NOMO-1 treated with DMSO at 0.1 percent for 48 hours (cell line): Measurements from ENCODE around the gene UFD1.
A peak's percentile ranks its signal among the peaks of the same experiment; 100 is the strongest.
"Not testable (repeated sequence)": the region's sequence is repeated elsewhere in the genome, so short reads cannot be mapped to it uniquely, and the experiment has no call there.

Experiments used
- DNase-seq: peaks from one replicate; lab custom pipeline; 2025; ENCODE audit not compliant: unreplicated experiment; lab: John Stamatoyannopoulos, UW

Gene UFD1

DNA sequence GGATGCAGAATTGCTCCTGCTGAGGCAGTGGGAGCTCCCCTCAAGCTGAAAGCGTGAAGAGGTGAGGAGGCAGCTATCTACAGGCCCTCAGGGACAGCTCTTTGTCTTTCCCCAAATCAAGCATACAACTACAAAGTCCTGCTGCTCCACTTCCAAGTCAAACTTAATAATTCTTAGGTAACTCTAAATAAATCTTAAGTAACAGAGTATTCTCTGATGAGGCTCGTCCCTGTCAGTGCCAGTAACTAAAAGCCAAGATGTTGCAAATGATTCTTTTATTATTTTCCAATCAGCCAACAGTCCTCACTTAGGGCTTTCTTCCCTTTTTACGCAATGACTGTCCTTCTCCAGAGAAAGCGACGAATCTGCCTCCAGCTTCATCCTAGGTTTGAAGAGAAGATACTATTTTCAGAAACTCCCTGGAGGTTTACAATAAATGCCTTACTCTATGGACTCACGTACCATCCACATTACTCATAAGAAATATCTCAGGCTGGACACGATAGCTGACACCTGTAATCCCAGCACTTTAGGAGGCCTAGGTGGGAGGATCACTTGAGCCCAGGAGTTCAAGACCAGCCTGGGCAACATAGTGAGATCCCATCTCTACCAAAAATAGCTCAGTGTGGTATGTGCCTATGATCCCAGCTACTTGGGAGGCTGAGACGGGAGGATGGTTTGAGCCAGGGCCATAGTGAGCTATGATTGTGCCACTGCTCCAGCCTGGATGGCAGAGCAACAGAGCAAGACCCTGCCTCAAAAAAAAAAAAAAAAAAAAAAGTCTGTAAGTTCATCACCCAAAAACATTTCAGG is 28.4 kb downstream of the UFD1 start:
- no peak for DNase-seq

DNA sequence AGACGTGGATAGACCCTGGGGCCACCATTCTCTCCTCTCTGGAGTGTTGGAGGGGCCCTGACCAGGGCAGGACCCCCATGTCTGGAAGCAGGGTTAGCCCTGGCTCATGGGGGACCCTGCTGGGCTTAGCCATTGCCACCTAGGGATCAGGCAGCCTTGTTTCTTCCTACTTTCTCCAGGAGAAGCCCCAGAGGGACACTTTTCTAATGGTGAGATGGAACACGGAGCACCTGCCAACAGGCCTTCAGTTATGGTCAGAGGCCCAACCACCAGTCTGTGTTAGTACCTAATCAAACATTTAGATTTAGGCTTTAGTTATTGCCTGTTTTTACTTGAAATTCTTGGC is 29.6 kb downstream of the UFD1 start:
- DNase-seq, result no peak

DNA sequence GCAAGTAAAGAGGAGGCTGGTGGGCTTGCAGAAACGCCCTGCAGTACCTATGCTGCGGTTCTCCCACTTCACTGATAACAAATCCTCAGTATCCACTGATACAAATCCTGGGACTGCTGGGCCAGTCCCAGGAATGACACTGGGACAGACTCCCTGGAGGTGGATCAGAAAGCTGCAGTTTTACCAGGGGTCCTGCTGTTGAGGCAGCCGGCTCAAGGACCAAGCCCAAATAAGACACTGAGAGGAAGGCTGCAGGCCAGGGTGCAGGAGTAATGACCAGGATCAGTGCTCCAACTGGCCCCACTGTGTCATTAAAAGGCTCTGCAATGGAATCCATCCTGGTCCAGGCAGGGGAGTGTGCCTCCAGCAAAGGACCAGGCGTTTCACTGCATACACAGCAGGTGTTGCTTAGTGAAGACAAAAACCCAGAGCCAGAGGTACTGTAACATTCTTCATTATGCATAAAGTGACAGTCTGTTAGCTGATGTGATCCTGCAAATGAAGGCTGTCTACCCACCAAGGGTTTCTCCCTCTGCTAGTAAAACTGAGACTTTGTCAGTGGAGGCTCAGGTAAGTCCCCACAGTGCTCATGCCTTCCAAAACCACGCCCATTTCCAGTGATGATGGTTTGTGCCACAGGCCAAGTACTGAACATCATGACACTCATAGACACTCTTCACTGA is 30.1 kb downstream of the UFD1 start:
- DNase-seq, result no peak

DNA sequence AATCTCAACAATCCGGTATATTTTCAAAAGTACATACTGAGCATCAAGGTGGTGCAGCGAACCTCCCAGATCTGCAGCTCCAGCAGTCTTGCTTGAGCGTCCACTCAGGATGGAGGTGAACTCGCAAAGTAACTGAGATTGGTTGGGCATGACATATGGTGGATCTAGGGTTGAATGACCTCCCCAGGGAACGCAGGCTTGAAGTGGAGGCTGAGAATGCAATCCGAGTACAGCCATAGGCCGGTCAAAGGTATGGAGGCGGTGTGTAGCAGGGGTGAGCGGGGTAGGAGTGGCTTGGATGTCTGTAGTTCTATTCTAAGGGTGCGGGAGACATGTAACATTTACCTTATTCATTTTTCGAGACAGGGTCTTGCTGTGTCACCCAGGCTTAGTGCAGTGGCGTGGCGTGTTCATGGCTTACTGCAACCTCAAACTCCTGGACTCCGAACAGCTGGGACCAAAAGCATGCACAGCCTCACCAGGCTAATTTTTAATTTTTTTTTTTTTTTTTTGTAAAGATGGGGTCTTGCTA is 30.9 kb downstream of the UFD1 start:
- DNase-seq, result no peak

DNA sequence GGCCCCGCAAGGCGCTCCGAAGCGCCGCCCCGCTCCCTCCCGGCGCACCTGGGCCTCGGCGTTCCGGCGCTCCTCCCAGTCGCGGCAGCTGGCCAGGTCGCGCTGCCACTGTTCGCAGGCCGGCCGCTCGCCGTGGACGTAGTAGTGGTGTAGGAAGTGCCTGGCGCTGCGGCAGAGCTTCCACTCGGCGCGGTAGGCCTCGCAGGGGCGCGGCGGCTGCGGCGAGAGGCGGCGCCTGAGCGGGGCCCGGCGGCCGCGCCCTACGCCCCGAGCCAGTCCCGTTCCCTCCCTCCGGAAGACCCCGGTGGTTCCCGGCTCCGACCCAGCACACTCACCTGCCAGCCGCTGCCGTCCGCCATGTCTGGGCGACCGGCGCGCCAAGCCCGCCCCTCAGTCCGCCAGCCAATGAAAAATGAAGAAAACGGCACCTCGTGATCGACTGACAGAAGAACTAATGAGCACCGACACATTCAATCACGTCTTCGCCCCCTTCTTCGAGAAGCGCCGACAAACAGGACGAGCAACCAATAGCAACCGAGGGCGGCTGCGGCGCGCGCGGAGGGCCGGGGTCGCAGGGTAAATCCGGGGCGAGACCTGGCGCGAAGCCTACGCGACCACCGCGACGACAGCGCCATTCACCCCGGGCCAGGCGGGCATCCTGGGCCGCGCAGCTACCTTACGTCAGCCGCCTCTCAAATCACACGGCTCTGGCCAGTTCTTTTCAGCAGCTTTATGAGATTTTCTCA is 31.5 kb downstream of the UFD1 start, which contains the start of gene C22orf39:
TSS of gene C22orf39 (minus strand) at position 382 of the 746 bp plus-strand sequence. CDS start at position 359, 23 bp downstream.
- peak; percentile 93 for DNase-seq

DNA sequence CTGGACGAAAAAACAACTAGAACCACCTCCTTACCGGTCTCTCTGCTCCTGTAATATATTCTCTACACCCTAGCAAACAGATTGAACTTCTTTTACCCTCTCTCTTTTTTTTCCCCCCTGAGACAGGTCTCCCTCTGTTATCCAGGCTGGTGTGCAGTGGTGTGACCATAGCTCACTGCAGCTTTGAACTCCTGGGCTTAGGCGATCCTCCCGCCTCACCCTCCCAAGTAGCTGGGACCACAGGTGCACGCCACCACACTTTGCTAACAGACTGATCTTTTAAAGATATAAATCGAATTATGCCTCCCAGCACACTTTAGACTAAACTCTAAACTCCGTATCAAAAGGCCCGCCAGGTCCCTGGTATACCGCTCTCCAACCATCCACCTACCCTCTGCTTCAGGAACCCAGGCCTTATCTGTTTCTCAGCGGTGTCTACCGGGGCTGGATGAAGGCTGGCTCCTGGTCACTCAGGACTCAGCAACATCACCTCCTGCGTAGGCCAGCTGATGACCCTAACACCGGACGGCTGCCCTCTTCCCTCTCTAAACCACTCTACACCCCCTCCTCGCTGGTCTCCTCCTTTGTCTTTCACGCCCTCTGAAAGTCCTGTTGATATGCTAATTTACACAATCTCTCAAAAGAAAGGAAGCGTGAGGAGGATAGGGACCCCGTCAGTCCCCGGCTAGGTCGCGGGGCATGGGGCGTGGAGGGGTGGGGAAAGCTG is 32.2 kb downstream of the UFD1 start:
- DNase-seq, result peak; percentile 47

DNA sequence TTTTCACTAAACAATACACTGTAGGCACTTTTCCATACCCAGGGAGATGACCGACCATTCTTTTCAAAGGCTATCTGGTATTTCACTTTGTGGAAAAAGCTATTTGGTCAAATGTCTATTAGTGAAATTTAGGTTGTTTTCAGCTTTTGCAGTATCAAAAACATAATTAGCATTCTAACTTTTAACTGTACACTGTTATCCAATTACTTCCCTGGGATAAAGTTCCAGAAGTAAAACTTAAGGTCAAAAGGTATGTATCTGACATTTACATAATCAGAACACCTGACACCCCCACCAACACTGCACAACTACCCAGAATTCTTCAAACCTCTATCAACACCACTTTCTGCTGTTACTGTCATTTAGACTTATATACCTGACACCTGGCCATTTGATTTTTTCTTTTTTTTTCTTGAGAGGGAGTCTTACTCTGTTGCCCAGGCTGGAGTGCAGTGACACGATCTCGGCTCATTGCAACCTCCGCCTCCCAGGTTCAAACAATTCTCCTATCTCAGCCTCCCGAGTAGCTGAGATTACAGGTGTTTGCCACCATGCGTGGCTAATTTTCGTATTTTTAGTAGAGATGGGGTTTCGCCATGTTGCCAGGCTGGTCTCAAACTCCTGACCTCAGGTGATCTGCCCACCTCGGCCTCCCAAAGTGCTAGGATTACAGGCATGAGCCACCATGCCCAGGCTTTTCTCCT is 33.6 kb downstream of the UFD1 start:
- DNase-seq, result not testable (repeated sequence)

DNA sequence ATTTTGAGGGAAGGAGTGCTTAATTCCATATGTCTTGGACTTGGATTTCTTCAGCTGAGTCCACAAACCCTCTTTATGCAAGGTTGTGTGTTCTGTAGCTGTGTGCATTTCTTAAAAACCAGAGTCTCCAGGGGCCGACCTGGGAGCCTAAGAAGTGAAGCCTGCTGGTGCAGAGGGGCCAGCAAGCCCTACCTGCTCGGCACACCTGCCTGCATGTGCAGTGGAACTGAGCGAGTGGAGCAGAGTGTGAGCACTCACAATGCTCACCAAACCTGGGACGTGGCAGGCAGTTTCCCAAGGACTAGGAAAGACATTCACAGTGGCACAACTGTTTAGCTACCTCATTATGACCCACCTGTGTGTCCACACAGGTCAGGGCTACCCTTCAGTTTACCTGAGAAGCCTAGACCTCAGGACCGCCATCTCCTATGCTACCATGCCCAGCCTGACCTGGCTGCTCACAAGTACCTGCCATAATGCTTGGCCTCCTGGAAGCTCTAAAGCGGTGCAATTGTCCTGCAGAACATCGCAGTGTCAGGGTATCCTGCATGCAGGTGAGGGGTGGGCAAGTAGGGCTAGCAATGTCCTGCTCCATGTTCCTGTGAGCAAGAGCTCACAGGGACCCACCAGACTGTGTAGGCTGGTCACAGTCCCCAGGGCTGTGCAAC is 35.3 kb downstream of the UFD1 start:
- DNase-seq, result no peak

DNA sequence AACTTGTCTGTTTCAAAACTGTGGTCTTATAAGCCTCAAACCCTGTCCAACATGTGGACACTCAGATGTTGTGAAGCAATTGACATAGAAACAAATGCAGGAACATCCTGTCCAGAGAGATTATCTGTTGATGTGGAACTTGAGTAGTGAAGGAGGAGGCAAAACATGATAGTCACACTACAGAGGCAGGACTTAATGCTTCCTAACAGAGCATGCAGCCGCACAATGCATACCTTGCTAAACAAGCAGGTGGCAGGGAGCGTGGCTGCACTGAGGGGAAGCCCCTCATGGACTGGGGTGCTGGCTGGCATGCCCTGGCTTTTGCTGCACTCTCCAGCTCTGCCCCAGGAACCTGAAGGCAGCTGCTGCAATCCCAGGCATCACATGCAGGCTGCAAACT is 36.8 kb downstream of the UFD1 start:
- no peak for DNase-seq

DNA sequence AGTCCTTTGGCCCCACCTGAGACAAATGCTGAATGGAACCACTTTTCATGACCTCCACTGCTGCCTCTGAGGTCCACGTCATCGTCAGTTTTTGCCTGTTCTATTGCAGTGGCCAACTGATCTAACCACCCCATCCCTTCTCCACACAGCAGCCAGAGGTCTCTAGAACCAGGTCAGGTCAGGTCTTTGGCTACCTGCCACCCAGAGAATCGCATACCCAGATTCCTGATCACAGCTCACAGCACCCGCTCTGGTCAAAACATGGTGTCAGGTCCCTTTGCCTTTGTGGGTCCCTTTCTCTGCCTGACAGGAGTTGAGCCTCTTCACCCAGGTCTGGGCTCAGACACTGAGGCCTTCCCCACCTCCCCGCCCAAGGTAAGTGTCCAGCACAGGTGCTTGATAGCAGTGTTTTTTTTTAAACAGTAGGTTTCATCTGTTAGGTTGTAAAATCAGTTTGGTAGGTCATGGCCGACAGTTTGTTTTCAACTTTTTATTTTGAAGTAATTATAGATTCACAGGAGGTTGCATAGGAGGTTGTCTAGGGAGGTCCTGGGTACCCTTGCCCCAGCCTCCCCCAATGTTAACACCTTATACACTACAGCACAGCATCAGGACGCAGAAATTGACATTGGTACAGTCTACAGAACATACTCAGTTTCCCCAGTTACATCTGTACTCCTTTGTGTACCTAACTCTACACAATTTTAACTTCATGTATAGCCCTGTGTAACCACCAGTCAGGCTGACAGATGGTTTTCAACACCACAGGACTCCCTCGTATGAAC is 38.4 kb downstream of the UFD1 start:
- no peak for DNase-seq

DNA sequence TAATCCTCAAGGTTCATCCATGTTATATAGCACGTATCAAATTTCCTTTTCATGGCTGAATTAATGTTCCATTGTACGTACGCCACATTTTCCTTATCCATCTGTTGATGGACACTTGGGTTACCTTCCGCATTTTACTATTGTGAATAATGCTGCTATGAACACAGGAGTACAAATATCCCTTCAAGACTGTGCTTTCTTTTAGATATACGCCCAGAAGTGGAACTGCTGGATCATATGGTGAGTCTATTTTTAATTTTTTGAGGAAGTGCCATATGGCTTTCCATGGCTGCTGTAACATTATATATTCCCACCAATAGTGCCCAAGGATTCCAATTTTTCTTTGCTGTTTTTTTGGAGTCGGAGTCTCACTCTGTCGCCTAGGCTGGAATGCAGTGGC is 40.7 kb downstream of the UFD1 start:
- DNase-seq, result no peak

DNA sequence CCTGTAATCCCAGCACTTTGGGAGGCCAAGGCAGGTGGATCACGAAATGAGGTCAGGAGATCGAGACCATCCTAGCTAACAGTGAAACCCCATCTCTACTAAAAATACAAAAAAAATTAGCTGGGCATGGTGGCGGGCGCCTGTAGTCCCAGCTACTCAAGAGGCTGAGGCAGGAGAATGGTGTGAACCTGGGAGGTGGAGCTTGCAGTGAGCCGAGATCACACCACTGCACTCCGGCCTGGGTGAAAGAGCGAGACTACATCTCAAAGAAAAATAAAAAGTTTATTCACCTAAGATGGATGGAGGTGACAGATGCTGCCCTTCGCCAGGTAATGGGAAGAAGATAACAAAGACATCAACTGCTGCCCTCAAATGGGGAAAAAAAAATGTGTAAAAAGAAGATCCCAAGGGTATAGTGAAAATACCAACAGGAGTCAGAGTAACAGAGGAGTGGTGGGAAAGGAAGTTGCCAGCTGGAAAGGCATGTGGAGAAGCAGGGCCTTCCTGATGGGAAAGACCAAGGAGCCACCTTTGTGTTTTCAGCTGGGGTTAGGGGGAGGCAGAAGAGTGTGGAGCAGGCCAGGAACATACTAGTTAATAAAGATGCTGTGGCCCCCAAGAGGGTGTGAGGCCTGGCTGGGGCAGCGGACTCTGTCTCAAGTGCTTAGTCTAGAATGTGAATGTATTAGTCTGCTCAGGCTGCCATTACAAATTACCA is 42.4 kb downstream of the UFD1 start:
- DNase-seq, result not testable (repeated sequence)

DNA sequence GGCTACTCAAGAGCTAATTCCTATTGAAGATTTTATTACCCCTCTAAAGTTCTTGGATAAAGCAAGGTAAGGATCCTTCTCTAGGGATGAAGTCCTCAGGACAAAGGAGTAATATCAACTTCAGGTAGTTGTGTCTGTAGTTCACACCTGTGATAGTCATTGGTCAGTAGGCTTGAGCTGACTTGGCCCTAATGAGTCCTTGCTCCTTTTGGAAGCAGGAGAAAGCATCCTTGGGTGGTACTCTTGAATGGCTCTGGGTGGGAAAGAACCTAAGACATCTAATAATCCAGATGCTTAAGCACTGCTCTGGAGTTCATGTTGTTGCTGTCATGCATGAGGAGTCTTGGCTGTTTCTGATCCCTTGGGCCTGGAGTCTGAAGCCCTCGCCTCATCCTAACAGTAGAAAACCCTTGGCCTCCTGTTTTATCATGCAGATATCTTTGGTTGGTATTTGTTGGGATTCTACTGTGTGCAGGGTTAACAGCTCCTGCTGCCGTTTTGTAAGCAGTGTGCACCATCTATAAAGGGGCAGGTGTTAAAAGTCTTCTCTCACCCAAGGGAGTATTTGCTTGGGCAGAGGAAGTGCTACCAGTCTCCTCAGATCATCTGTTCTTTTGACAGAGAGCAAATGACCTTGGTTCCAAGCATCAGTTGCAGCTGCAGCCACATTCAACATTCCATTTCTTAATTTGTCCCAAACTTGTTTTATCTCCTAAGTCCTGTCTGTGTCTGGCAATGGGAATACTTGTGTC is 44.0 kb downstream of the UFD1 start:
- no peak for DNase-seq

DNA sequence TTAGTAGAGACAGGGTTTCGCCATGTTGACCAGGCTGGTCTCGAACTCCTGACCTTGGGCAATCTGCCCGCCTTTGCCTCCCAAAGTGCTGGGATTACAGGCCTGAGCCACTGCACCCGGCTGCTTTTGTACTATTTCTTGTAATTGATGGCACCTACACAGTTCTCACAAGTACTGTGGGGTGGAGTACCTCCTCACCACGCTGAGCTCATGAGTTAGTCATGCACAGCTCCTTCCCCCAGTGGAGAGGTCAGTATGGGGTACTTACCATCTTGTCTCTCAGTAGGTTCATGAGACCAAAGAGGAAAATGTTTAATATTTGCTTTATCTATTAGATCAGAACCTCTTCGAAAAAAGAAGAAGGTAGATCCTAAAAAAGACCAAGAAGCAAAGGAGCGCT is 44.6 kb downstream of the UFD1 start:
- DNase-seq, result no peak

DNA sequence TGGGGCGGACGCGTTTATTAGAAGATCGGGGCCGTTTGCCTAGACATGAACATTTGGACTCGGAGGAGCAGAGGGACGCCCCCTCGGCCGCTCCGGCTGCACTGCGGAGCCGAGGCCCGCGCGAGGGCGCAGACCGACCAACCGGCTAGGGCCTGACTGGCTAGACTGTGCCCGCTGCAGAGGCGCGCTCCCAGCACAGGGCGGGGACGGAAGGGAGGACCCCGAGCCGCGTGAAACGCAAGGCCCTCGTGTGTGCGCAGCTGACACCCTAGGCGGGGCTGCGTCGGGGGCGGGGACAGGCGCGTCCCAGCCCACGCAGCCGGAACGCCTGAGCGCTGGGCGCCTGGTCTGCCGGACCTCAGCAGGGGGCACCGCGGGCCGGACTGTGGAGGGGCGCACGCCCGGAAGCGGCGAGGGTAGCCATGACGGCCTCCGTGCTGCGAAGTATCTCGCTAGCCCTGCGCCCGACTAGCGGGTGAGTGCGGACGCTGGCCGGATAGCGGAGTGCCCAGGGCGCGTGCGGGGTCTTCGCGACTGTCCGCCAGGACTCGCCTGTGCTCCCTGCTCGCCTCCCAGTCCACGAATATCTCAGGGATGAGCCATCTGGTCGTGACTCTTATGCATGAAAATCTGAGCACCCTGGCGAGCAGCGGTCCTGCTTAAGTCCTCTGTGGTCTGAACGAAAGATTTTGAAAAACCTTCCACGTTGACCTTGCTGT is 46.7 kb downstream of the UFD1 start, which contains the start of gene MRPL40:
TSS of gene MRPL40 (plus strand) at position 413 of the 719 bp plus-strand sequence. CDS start at position 423, 10 bp downstream.
- DNase-seq, result peak; percentile 90

DNA sequence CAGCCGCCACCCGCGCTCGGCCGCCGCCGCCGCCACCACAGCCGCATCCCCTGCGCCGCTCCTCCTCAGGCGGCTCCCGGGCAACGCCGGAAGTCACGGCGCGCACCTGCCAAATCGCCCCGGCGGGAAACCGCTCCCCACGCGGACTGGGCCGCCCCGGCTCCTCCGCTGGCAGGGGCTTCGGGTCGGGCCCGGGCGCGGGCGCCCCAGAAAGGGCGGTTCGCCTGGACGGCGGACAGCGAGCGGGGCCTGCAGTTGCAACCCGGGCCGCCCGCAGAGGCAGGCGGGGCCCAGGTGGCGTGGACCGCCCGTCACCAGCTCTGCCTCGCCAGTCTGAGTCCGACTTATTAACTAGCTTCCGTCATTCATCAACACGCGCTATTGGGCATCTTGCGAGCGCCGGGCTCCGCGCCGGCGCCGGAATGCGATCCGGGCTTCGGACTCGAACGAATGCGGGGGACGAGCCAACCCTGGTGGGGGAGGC is 47.3 kb downstream of the UFD1 start, which contains the start of gene HIRA:
TSS of gene HIRA (minus strand) at position 85 of the 484 bp plus-strand sequence. CDS start 257 bp downstream, outside the sequence.
- DNase-seq, result peak; percentile 70
